SHP77 (cell line): ENCODE measurements around the gene SOCS1.

ENCODE experiments used
- DNase-seq, 2 experiments: peaks; one replicate each; lab custom pipeline; 2025; lab: John Stamatoyannopoulos, UW

Gene SOCS1

DNA sequence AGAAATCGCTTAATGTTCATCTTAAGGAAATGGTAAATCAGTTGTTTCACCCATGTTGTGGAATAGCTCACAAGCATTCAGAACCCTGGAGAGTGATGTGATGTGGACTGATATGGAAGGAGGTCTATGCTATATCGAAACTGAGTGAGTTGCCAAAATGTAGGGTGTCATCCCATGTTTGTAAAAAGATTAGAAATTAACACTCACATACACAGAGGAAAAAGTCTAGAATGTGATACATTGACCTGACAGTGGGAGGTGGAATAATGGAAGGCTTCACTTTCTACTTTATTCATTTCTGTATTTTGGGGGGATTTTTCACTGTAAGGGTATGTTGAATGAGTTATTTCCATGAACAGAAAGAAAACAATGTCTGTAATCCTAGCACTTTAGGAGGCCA, 29.8 kb upstream of the SOCS1 start:
- no peak for DNase-seq

DNA sequence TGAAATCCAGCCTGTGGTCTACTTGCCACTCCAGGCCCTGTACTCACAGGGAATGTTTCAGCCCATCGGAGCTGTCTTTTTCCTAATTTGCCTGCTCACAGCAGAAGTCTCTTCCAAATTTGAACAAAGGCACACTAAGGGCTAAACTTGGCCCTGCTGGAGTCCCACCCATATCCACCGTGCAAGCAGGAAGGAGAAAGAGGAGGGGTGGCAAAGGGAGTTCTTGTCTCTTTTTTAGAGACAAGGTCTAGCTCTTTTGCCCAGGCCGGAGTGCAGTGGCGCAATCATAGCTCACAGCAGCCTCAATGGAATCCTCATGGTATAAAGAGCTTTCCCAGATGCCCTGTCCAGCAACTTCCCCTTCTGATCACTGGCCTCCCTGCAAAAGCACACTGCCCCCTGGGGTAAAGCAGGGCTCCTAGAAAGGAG, 27.8 kb upstream of the SOCS1 start:
- DNase-seq: no peak

DNA sequence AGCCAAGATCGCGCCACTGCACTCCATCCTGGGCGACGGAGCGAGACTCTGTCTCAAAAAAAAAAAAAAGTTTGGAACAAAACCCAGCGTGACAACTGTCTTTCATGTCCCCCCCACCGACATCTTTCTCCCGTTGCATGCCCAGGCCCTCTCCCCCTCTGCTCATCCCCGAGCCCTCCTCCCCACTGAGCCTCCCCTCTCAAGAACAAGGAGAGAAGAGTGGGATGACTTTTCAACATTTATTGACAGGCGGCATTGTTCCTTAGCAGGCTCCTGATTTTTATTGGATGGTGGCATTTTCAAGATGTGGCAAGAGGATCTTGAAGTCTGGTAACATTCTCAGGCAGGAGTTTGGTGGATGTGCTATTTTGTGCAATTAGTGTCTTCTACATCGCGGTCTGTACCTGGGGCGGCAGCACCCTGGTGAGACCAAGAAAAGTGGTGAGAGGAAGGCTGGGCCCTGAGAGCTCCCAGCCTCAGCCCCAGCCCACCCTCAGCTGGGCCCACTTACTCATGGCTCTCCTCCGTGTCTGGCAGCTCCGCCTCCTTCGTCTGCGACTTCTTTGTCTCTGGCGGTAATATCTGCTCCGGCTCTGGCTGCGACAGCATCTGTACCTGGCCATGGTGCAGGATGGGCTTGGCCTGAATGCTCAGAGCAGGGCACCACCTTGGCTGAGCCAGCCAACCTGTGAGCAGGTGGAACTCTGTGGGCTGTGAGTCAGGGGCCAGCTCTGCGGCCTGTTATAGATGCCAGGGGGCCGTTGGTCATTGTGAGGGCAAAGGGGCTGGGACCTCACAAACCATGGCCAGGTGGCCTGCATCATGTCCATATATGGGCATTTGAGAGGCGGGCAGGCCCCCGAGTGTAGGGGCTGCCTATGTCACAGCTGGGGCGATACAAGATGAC, 24.9 kb upstream of the SOCS1 start, which contains the start of gene PRM1:
TSS of gene PRM1 (minus strand) at position 715 of the 907 bp plus-strand sequence. CDS start at position 623, 92 bp downstream.
- no peak for DNase-seq

DNA sequence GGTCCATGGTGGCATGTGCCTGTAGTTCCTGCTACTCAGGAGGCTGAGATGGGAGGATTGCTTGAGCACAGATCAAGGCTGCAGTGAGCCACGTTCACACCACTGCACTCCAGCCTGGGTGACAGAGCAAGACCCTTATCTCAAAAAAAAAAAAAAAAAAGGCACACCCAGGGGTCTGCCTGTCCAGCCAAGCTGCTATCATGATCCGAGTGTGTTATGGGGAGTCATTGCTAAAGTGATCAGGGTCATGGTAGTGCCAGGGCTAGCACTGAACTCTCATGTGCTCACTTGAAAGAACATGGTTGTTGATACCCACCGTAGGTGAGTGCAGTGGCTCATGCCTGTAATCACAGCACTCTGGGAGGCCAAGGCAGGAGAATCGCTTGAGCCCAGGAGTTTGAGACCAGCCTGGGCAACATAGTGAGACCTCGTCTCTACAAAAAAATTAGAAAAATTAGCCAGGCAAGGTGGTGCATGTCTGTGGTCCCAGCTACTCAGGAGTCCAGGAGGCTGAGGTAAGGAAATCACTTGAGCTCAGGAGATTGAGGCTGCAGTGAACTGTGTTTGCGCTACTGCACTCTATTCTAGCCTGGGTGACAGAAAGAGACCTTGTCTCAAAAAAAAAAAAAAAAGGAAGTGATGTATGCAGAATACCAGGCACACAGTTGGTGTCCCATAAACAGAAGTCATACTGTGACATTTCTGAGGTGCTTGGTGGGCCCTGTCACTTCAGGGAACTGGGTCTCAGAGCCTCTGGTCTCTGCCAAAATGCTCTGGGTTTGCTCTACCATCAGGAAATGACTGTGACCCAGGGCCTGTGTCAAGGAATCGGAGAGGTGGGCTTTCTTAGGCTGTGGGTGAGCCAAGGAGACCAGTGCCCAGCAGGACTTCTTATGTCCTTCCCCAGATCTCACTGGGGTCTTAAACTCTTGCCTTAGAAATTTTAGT, 23.0 kb upstream of the SOCS1 start:
- DNase-seq: no peak

DNA sequence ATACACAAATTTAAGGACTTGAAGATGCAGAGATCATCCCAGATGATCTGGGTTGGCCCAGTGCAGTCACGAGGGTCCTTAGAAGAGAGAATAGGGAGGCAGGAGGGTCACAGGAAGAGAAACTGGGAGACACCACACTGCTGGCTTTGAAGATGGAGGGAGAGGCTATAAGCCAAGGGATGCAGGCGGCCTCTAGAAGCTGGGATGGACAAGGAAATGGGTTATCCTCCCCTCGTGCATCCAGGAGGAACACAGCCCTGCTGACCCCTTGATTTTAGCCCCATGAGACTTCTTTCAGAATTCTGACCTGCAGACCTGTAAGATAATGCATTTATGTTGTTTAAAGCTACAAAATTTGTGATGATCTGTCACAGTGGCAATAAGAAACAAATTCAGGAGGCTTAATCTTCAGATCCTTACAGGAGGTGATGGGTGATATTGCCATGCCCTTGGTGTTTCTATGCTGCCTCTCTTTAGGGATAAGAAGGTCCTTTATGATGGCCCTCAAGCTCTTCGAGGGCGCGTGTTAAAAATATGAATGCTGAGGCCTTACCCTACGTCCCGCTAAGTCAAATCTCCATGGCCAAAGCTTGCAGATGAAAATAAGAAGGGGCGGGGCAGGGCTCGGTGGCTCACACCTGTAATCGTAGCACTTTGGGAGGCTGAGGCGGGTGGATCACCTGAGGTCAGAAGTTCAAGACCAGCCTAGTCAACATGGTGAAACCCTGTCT, 21.8 kb upstream of the SOCS1 start:
- DNase-seq: no peak

DNA sequence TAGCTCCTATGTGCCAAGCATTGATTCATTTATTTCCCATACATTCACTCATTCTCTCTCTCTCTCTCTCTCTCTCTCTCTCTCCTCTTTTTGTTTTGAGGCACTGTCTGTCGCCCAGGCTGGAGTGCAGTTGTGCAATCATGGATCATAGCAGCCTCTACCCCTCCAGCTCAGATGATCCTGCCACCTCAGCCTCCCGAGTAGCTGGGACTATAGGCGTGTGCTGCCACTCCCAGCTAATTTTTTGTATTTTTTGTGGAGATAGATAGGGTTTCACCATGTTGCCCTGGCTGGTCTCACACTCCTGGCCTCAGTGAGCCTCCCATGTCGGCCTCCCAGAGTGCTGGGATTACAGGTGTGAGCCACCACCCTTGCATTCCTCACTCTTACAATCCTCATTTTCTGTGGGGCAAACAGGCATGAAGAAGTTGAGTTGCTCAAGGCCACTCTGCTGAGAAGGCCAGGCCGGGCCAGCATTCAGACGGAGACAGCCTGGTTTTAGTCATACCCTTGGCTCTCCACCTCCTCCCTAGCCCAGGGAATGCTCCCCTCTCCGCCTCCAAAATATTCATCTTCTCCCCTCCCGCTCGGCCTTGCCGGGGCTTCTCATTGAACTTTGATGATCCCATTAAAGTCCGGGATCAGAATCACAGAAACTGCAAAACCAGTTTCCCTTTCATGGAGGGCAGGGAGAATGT, 21.0 kb upstream of the SOCS1 start:
- DNase-seq: no peak

DNA sequence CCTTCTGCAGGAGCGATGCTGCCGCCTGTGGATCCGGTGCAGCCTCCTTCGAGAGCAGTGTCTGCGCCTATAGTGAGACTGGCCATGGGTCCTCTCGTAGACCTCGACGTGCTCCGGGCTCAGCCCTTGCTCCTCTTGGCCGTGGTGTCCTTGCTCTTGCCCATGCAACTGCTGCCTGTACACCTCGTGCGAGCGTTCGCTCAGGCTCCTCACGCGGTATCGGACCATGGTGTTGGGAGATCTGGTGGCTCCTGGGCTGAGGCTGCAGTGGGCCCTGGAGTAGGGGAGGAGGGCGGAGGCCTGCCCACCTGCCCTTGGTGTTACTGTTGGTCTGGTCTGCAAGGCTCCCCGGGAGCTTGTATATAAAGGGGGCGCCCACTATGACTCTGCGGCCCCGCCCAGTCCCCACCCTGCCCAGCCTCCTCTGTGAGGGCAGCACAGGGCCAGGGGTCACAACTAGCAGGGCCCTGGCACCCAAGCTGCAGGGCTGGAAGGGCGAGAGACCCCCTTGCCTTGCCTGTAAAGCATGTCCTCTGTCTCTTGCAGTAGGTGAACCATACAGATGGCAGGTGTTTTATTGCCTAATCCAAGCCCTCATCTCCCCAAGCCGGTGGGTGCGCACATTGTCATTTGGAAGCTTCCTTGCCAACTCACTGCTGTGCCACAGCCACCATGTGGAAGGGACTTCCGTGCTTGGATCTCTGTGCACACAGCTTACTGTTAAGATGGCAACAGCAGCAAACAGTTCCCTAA, 20.3 kb upstream of the SOCS1 start, which contains the start of gene PRM2:
TSS of gene PRM2 (minus strand) at position 338 of the 753 bp plus-strand sequence. CDS start at position 228, 110 bp downstream.
- DNase-seq: no peak

DNA sequence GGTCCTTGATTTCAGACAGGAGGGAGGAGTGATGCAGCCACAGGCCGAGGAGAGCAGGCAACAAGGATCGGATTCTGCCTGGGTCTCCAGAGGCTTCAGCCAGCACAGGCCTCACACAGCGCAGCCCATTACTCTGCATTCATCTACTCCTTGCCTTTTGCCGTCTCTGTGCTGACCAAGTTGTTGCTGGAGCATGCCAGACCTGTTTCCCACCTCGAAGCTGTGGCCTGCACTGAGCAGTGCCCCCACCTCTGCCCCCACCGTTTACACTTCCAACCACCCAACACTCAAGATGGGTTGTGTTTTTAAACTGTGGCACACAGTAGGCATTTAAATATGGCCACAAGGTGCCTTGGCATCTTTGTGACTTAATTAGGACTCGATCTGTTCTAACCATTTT, 19.0 kb upstream of the SOCS1 start:
- DNase-seq: no peak

DNA sequence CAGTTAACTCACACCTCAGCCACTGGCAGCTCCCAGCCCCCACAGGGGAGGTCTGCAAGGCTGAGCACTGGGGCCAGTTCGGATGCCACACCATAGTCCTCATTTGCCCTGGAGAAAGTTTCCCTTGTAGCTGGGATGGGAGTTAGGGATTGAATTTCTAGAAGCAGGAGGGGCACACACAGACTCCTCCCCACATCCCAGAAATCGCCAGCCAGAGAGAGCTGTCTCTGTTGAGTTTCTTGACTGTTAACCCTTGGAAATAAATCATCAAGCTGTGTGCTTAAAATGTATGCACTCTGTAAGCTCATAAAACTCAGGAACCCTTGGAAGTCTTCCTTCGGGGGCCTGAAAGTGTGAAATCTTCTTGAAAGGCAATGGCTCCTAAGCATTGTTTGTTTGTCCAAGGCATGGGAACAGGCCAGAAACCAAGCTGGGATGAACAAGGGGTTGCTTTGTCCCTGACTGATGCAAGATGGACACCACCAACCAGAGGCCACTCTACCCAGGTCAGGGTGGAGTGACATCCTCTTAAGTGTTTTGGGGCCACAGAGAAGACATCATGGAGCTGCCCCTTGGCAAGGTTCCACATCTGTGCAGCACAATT, 17.8 kb upstream of the SOCS1 start:
- no peak for DNase-seq

DNA sequence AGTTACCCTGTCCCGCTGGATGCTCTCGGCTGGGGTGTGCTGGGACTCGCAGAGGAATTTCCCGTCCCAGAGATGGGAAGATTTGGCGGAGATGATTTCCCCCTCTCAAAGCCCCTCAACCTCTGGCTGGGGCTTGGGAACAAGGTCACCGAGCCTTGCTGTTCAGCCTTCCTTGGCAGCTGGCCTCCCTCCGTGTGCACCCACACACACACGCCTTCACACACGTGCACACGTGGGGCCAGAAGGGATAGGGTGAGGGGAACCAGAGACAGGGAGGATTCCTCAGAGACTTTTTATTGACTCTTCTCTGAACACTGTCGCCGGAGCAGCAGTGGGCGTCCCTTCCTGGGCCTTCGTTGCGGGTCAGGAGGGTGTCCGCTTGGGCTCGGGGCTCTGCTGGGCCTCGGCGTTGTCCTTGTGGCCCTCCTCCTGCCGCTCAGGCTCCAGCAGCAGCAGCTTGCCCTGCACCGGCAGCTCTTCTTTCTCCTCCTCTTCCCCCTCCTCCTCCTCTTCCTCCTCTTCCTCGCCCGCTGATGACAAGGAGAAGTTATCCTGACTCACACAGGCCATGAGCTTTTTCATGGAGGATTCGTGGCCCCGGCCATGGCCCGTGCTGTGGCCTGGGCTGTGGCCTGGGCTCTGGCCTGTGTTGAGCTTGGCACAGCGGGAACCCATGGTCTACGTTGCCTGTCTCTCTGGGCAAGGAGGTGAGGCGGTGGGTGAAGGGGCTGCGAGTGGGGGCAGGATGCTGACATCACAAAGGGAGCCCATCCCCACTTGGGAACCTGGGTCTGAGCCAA, 17.1 kb upstream of the SOCS1 start, which contains the start of gene PRM3:
TSS of gene PRM3 (minus strand) at position 709 of the 800 bp plus-strand sequence. CDS start at position 675, 34 bp downstream.
- no peak for DNase-seq

DNA sequence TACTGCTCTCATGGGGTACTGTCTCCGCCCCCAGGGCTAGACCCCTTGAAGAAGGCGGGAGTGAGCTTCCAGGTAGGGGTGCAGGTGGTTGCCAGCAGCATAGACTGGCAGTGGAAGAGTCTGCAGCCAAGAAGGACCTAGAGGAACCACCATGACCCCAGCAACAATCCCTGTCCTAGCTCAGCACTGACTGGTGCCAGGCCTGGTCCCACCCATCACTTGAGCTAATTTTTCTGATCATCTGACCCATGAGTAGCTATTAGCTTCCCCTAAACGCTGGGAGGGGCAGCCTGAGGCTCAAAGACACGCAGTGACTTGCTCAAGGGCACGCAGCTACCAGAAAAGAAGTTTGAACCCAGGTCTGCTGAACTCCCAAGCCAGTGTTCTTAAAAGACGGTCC, 16.5 kb upstream of the SOCS1 start:
- DNase-seq: no peak

DNA sequence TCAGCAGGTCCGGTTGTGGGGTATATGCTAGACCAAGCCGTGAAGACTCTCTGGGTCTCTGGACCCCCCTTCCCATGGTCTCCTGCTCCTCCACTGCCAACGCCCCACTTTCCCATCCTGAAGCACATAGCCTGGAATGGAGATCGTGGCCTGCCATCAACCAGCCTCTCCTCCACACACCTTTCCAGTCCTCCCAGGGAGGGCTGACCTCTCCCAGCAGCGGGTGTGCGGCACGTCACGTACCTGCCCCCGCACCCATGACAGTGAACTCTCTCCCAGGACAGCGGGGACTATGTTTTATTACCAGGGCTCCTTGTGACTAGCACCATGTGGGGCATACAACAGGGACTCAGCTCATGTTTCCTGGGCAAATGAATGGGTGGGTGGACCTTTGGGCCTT, 15.6 kb upstream of the SOCS1 start:
- DNase-seq: no peak

DNA sequence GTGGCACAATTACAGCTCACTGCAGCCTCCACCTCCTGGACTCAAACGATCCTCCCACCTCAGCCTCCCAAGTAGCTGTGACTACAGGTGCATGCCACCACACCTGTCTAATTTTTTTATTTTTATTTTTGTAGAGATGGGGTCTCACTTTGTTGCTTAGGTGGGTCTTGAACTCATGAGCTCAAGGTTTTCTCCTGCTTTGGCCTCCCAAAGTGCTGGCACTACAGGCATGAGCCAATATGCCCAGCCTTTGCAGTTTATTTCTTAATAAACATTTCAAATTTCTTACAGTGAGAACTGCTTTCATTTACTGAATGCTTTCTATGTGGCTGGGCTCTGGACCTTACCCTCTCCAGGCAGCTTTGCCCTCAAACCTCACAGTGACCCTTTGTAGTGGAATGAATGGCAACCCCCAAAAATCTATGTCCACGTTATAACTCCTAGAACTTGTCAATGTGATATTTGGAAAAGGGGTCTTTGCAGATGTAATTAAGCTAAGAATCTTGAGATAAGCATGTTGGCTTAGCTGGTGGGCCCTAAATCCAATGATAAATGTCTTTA, 14.7 kb upstream of the SOCS1 start:
- no peak for DNase-seq

DNA sequence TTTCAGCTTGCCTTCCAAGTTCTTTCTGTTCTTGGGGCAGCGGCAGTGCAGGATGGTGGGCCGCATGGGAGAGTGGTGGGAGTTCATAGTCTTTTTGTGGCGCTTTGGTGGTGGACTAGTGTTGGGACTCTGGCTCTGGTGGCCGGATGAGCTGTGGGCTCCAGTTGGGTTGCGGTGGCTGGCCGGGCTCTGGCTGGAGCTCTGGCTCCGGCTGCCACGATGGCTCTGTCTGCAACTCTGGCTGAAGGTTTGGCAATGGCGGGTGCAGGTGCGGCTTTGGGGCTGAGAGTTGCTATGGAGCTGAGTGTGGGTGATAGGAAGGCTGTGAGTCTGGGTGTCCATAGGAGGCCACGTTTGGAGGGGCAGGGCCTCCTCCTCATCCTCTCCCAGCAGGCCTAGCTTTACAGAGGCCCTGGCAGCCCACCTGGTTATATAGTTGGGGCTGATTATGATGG, 12.9 kb upstream of the SOCS1 start, which contains the start of gene TNP2:
TSS of gene TNP2 (minus strand) at position 405 of the 455 bp plus-strand sequence. CDS start at position 342, 63 bp downstream.
- no peak for DNase-seq

DNA sequence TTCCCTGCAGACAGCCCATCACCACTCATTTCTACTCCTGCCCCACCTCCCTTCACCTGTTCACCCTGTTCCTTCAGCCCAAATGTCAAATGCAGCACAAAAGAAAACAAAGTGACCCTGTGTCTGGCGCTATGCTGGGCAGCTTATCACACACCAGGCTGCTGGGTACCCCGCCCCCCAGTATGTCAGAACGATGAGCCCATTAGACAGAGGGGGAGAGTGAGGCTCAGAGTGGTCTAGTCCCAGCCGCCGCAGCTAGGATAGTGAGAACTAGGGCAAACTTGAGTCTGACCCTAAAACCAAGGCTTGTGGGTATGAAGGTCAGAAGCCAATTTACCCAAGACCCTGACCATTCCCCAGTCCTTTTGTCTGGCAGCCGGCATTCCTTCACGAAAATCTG, 9.1 kb upstream of the SOCS1 start:
- no peak for DNase-seq

DNA sequence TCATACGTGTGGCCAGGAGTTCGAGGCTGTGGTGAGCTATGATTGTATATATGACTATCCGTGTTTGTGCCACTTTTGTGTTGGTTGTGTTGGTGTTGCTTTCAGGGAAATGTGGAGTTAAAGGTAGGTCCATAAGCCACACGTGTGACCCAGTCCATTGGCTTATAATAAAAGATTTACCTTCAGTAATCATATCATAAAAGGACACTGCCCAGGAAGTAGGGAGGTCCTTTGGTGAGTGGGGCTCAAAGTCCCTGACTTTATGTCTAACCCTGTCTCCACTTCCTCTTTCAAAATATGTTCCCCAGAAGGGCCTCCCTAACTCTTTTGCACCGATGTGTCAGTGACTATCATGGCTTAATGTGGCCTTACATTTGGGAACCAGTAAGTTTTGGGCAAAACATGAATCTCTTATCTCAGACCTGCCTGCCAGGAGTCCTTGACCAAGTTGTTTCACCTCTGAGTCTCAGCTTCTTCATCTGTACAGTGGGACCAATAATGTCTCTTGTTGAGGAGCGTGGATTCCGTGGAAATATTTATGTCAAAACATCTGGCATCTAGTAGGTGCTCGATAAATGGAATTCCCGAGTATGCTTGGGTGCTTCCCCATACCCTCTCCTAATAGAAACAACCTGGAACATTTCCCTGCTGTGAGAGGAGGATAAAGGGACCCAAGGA, 8.3 kb upstream of the SOCS1 start:
- no peak for DNase-seq

DNA sequence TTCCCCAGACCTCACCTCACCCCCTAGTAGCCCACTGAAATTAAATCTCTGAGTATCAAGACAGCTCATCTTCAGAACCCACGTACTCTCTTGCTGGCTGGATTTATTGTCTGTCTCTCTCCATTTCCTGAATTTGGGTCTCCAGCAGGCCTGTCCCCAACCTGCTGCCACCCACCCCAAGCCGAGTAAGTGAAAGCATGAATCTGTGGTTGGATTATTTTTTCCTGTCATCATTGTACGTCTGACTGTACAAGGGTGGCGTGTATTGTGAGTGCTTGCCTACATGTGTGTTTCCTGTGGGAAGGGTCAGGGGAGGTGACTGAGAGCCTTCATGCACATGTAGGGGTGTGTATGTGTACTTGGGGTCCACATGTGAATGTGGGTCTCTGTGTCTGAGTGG, 7.7 kb upstream of the SOCS1 start:
- no peak for DNase-seq

DNA sequence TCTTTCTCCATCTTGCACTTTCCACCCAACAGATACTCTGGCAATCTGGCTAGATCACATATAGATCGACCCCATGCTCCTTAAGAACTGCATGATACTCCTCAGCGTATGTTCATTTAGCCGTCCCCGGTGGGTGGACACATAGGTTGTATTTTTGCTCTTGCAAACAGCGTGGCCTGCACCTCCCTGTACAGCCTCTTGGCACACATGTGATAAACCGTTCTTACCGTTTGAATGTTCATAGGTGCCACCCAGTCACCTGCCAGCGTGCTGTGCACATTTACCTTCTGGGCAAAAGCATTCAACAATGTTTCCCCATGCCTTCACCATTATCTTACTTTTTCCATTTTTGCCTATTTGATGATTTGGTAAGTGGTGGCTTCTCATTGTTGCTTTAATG, 6.9 kb upstream of the SOCS1 start:
- DNase-seq: no peak
